Right forelimb (tissue), 1 donor: Measurements from ENCODE around the gene CDK11A.

ENCODE experiments used
- DNase-seq: peaks from one replicate; pipeline ENCODE4 v3.0.0-alpha.2; 2018

Gene CDK11A

DNA sequence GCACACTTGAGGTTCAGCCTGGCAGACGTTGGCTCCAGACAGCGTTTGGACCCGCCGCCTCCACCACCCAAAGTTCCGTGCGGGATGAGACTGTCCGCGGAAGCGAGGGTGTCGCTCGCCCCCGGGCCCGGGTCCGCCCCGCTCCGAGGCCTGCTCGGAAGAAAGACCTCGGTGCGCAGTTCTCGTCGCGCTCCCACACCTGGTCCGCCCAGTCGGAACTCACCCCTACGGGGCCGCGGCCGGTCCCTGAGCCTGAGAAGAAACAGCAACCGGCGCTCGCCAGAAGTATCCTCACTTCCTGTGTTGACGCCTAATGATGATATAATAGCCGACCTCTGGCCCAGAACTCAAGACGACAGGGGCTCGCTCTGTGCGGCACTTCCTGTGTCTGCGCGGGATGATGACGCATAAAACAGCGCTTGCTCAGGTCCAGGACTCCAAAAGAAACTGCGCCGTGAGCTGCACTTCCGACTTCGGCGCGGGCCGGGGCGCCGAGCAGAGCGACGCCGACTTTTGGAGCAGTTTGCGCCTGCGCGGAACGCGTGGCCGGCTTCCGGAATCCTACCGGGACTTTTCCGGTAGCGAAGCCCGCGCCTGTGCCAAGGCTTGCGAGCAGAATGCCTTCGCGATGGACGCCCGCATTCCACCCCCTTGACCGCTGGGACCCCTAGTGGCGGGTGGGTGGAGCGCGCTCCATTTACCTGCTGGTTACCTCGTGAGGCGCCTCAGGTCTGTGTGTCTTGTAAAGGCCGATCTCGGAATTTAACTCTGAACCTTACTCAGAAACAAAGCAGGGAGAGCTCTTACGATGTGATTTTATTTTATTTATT lies at the start of gene CDK11A:
CDK11A (minus strand) TSS at position 323 of the 830 bp plus-strand sequence. CDS start 1,539 bp downstream, outside the sequence.
- peak; percentile 99 for DNase-seq

DNA sequence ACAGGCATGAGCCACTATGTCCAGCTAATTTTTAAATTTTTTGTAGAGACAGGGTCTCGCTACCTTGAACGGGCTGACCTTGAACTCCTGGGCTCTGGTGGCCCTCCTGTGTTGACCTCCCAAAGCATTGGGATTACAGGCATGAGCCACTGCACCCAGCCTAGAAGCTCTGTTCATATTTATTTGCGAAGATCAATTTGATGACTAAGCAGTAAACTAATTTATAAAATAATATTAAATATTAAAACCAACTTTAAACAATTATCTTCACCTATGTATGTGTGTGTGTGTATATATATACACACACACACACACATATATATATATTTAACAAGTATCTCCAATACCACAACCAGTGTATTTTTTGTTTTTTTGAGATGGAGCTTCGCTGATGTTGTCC lies 49.7 kb upstream of the CDK11A start:
- DNase-seq: no peak

DNA sequence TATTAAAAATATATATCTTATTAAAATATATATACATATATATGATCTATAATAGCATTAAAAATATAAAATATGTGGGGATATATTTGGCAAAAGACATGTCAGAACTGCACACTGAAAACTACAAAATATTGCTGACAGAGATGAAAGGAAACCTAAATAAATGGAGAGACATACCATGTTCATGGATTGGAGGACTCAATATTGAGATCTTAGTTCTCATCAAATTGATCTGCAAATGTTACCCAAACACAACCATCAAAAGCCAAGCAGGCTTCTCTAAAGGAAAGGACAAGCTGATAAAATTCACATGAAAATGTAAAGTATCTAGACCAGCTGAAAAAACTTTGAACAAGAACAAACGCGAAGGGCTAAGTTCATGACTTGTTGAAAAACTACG lies 46.9 kb upstream of the CDK11A start:
- no peak for DNase-seq

DNA sequence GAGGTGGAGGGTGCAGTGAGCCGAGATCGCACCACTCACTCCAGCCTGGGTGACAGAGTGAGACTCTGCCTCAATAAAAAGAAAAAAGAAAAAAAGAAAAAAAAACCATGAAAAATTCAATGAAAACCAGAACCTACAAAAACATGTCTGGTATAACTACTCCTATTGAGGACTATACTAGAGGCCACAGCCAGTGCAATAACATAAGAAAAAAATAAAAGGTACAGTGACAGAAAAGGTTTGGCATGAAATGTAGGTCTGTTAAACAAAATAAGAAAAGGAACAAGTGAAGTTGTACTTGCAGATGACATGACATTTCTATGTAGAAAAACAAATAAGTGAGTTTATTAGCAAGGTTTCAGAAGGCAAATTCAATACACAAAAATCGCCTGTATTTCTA lies 45.9 kb upstream of the CDK11A start:
- no peak for DNase-seq

GRCh38 chr1:1768249-1768992 lies 44.3 kb upstream of the CDK11A start:
- DNase-seq: no peak

DNA sequence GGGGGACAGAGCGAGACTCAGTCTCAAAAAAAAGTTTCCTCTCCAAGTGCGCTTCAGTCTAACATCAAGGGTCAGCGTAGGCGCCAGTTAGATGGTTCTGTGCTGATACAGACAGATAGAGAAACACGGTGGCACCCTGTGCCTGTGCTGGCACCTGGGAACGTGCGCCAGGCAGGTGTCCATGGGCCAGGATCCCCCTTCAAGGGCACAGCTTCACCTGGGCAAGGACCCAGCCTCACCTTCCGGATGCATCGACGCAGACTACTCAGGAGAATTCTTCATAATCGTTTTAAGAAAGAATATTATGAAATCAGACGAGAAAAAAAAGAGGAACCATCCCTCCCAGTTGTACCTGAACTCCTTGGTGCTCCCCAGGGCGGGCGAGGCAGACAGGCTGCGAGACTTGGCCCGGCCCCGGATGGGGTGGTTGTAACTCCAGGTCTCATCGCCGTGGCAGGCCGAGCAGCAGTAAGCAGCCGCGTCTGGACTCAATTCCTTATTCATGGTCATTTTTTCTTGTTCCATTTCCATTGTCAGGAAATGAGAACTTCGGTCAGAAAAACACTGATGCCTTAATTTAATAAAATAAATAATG lies 40.8 kb upstream of the CDK11A start:
- no peak for DNase-seq

DNA sequence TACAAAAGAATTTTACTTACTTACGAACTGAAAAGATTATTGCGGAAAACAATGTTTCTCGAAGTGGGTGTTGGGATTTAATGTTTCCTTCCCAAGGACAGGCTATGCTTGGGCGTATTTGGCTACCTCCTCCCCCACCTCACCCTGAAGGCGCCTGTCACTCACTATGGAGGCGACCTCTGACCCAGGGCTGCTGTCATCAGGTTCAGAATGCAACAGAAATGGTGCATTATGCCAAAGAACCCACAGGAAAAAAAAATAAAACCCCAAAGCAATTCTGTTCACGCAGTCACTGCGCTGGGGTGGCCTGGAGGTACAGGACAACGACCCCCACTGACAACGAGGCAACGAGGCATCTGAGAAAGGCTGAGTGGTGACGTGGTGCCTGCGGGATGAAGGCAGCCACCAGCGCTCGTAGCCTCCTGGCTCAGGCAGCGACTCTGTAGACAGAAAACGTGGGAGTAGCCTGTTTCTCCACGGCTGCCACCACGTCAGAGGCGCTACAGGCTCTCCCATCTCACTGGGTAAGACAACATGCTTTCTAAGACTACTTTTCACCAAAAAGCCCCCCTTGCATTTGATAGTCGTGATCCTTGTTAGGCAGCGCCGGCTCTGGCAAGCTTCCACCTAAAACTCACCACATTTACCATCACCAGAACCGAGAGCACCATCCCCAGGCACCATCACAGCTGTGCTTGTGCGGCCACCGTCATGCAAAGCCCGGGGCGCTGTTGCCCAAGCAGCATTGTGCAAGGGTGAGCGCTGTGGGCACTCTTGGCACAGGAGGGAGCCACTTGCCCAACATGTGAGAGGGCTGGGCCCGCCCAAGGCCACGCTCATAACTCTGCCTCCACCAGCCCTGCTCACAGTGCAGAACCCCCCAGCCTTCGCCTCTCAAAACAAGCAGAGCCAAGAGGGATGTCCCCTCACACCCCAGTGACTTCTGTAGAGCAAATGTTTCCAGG lies 39.8 kb upstream of the CDK11A start:
- DNase-seq: no peak

GRCh38 chr1:1761504-1762376 lies 37.6 kb upstream of the CDK11A start:
- no peak for DNase-seq

DNA sequence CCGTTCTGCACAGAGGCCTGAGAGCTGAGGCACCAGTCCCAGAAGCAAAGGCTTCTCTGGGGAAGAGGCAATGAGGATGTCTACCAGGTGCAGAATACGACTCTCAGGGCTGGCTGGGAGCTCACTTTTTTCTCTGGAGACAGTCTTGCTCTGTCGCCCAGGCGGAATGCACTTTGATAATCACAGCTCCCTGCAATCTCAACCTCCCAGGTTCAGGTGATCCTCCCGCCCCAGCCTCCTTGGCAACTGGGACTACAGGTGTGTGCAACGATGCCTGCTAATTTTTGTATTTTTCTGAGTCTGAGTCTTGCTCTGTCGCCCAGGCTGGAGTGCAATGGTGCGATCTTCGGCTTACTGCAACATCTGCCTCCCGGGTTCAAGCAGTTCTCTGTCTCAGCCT lies 36.6 kb upstream of the CDK11A start:
- DNase-seq: no peak

DNA sequence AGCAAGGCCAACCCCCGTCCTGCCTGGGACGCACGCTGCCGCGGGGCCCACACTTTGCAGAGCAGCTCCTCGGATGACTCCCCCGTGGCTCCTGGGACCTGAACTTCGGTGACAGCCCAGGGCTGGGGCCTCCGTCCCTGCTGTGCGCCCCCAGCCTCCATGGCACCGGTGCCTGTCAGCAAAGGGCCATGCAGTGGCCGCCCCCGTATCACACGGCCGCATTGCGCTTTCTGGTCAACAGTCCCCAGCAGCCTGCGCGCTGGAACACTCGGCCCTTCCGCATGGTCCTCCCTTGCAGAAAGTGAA lies 36.1 kb upstream of the CDK11A start:
- DNase-seq: no peak

DNA sequence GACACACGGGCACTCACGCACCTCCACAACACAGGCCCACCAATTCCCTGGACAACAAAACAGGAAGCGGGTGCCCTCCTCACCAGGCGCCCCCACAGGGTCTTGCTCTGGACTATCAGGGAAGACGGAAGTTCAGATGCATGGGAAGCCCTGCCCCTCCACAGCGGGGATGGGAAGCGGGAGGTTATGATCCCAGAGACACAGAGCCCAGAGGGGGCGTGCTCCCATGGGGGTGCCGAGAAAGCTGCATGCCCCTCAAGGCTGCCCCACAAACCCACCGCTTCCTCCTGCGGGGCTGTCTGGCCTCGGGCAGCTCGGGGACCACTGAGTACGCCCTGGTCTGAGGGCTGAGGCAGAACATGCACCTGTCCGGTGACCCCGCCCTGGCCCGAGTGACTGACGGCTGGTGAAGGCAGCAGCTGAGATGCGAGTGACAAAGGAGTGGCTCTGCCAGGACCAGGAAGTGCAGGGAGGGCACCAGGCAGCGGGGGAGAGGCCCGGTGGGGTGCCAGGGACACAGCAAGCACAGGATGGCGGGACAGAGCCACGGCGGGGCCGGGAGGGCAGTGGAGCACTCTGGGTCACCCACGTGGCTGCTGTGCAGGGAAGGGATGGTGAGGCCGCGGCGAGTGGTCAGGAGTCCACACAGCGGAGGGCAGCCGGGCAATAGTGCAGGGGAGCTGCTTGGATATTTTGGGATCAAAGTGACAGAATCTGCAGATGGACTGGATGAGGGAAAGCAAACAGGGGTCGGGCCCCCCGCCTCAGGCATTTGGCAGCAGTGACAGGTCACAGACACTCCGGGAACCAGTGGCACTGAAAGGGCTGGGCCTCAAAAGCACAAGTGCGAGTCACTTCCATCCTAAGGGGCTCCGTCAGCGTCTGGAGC lies 35.5 kb upstream of the CDK11A start:
- no peak for DNase-seq

- no peak for DNase-seq
Observed at GRCh38 chr1:1758692-1759455, 34.7 kb upstream of the CDK11A start.

DNA sequence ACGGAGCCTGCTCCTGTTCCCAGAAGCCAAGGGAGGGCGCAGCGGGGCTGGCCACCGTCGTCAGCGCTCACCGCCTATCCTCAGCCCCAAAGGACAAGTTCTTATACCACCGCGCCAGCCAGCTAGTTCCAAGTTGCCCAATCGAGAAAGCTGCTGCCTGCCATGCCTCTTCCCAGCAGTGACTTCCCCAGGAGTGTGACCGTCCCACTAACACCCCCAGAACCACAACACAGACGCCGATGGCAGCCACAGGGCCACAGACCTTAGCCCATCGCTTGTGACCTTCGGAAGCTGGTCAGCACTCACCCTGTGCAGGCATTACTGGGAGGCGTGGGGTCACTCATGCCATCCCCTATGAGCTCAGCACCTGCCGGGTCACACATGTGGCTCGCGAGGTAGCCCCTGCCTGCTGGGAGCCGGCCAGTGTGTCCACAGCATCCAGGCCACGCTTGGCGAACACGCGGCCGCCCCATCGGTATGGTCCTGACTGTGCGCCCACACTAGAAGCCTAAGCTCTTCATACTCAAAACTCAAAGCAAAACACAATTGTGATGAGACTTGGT lies 34.0 kb upstream of the CDK11A start:
- DNase-seq: no peak

DNA sequence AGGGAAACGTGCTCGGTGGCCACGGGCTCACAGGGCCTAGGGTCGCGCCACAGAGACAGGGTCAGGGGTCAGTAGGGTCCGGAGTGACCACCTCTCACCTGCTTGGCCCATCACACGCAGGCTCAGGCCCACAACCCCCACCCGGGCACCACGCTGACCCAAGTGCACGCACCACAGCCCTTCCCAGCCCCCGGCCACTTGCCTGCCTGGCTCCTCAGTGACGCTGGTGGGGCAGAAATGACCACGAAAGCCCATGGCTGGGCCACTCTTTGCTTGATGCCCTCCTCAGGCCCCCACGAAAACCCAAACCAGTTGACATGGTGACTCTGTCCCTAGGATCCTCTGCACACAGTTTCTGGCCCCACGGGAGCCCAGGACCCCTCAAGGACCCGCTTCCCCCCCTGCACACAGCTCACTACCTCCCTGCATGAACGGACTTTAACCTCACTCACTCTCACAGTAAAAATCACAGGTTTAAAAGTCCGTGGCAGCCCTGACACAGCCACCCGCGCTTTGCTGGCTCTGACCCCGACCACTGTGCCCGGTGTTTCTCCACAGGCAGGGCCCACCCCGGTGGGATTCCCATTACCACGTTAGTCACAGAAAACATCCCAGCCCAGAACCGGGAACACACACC lies 33.4 kb upstream of the CDK11A start:
- DNase-seq: no peak

- no peak for DNase-seq
Observed at GRCh38 chr1:1756661-1757421, 32.7 kb upstream of the CDK11A start.

DNA sequence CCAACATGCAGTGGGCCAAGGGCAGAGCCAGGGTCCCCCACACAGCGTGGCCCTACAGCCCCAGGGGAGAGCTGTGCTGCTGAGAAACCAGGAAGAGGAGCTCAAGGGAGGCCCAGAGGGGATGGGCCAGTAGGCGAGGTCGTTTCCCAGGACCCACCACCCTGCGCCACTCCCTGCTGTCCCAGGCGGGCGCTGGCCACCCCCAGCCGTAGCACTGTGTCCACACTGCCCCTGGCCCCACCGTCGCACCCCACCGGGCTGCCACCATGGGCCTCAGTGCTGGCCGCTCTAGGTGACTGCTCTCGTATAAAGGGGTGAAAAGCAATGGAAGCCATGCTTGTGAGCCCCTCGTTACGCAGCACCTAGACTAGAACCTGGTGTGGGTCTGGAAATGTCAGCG lies 31.7 kb upstream of the CDK11A start:
- DNase-seq: no peak

DNA sequence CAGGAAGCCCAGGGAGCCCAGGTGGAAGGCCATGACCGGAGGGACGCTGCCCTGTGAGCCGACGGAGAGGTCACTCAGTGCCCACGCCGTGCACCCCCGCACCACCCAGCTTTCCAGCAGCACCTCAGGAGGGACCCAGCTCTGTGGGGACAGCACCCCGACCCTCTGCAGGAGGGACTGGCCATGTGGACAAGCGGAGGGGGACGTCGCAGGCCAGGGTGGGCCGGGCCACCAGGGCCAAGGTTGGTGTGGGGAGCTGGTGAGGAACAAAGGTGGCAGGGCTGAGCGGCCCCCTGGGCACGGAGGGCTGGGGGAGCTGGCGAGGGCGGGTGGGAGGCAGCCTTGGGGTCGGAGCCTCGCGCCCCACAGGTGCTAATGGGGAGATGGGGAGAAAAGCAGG lies 31.3 kb upstream of the CDK11A start:
- no peak for DNase-seq
